Neural progenitor cell (in vitro differentiated cells): ENCODE results near the gene ATP13A3. TPM values are rescaled to one million over a fixed set of nuclear protein-coding genes. Genes with fewer than 3 reads are reported as not detected.

ENCODE experiments used
- DNase-seq: peaks from one replicate; pipeline ENCODE4 v3.0.0-alpha.2; 2016; ENCODE audit warnings: low spot score
- H2AFZ ChIP-seq: fragments of 200-600 bp; sonication (generic); replicated peaks from 2 replicates; pipeline ENCODE4 v1.6.1; 2016; ENCODE audit warnings: antibody characterized with exemption
- H3F3A ChIP-seq: fragments of 200-600 bp; sonication (generic); 2 replicates; pipeline ENCODE4 v1.6.1; 2016; ENCODE audit warnings: antibody characterized with exemption, low read depth
- H3K27ac ChIP-seq: fragments of 200-600 bp; sonication (generic); 2 replicates; pipeline ENCODE4 v1.5.1; 2016; ENCODE audit warnings: mild to moderate bottlenecking
- H3K27me3 ChIP-seq: fragments of 200-600 bp; sonication (generic); 2 replicates; pipeline ENCODE4 v1.6.1; 2016; ENCODE audit warnings: mild to moderate bottlenecking, moderate library complexity
- H3K36me3 ChIP-seq: fragments of 200-600 bp; sonication (generic); 2 replicates; pipeline ENCODE4 v1.5.1; 2016
- H3K4me1 ChIP-seq: fragments of 200-600 bp; sonication (generic); 2 replicates; pipeline ENCODE4 v1.6.1; 2016; ENCODE audit warnings: mixed run types
- H3K4me2 ChIP-seq: fragments of 200-600 bp; sonication (generic); 2 replicates; pipeline ENCODE4 v1.6.1; 2016
- H3K4me3 ChIP-seq: fragments of 200-600 bp; sonication (generic); 2 replicates; pipeline ENCODE4 v1.5.1; 2016
- H3K79me2 ChIP-seq: fragments of 200-600 bp; sonication (generic); 2 replicates; pipeline ENCODE4 v1.6.1; 2016; ENCODE audit warnings: low read depth
- H3K9ac ChIP-seq: fragments of 200-600 bp; sonication (generic); 2 replicates; pipeline ENCODE4 v1.6.1; 2016
- H3K9me3 ChIP-seq: fragments of 200-600 bp; sonication (generic); 2 replicates; pipeline ENCODE4 v1.5.1; 2016; ENCODE audit warnings: low read depth
- H4K20me1 ChIP-seq: fragments of 200-600 bp; sonication (generic); 2 replicates; pipeline ENCODE4 v1.6.1; 2016; ENCODE audit warnings: low read depth
- H3K27ac Mint-ChIP-seq: 3 replicates; pipeline ENCODE4 v1.8.0; 2021; ENCODE audit warnings: mixed read lengths
- H3K27me3 Mint-ChIP-seq: 2 replicates; pipeline ENCODE4 v1.8.0; 2022; ENCODE audit warnings: low read depth, mild to moderate bottlenecking, inconsistent platforms, moderate library complexity, mixed read lengths; ENCODE audit not compliant: insufficient read depth
- H3K36me3 Mint-ChIP-seq: 3 replicates; pipeline ENCODE4 v1.8.0; 2021; ENCODE audit warnings: mixed read lengths
- H3K4me1 Mint-ChIP-seq: 3 replicates; pipeline ENCODE4 v1.8.0; 2021; ENCODE audit warnings: mixed read lengths
- H3K4me3 Mint-ChIP-seq: 3 replicates; pipeline ENCODE4 v1.8.0; 2021; ENCODE audit warnings: mild to moderate bottlenecking, moderate library complexity, mixed read lengths
- H3K9me3 Mint-ChIP-seq: 3 replicates; pipeline ENCODE4 v1.8.0; 2020; ENCODE audit warnings: mixed read lengths
- EZH2 ChIP-seq: fragments of 200-600 bp; sonication (generic); IDR thresholded peaks from 2 replicates; pipeline ENCODE4 v1.6.1; 2017; ENCODE audit warnings: antibody characterized with exemption, mild to moderate bottlenecking, moderate library complexity
- EZH2phosphoT487 ChIP-seq: fragments of 200-600 bp; sonication (generic); IDR thresholded peaks from 2 replicates; pipeline ENCODE4 v1.6.1; 2017; ENCODE audit warnings: antibody characterized with exemption
- total RNA-seq: library from RNA; depleted of rRNA; stranded (reverse); fragments of >200 nt; gene quantifications from 2 replicates; pipeline ENCODE4 v1.2.3, GENCODE V29; 2015; ENCODE audit warnings: low replicate concordance
- TF ChIP-seq, protein P1 (sequence below): fragments of 200-600 bp; sonication (generic); IDR thresholded peaks from 2 replicates; pipeline ENCODE4 v1.5.1; 2017; ENCODE audit warnings: antibody characterized with exemption, mild to moderate bottlenecking

Gene ATP13A3
- total RNA-seq, 1 donor from 2014 or later = 105 TPM

DNA sequence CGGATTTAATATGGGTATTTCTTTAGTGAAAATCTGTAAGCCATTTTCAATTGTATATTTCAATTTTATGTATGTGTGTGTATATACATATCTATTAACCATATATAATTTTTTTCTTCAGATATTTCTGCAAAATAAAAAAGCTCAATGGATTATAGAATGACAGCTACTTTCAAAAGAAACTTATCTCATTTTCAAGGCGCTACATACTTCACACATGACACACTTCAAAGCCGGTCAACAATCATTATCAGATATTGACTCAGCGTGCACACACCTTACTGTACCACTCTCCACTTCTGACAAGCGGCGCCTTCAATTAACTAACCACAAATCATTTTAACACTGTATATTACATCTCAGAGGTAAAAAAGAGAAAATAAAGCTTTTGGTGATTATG, 39.6 kb downstream of the ATP13A3 start:
- Histone ChIP-seq H4K20me1 (no peaks in the 10 kb centered on the region), H3K4me3 (no peak overlapping the region), H3K79me2 (no peaks in the 10 kb centered on the region), H3K4me2 (no peak overlapping the region), H2AFZ (no peak overlapping the region), H3F3A (peaks cover 12% of the 10 kb centered on the region), H3K27ac (no peak overlapping the region), H3K4me1 (no peaks in the 10 kb centered on the region), H3K36me3 (peaks cover 36% of the 10 kb centered on the region), H3K9ac (no peak overlapping the region), H3K9me3 (no peaks in the 10 kb centered on the region), H3K27me3 (no peaks in the 10 kb centered on the region)
- H3K27ac Mint-ChIP-seq = no peak overlapping the region
- TF ChIP-seq, protein P1, sequence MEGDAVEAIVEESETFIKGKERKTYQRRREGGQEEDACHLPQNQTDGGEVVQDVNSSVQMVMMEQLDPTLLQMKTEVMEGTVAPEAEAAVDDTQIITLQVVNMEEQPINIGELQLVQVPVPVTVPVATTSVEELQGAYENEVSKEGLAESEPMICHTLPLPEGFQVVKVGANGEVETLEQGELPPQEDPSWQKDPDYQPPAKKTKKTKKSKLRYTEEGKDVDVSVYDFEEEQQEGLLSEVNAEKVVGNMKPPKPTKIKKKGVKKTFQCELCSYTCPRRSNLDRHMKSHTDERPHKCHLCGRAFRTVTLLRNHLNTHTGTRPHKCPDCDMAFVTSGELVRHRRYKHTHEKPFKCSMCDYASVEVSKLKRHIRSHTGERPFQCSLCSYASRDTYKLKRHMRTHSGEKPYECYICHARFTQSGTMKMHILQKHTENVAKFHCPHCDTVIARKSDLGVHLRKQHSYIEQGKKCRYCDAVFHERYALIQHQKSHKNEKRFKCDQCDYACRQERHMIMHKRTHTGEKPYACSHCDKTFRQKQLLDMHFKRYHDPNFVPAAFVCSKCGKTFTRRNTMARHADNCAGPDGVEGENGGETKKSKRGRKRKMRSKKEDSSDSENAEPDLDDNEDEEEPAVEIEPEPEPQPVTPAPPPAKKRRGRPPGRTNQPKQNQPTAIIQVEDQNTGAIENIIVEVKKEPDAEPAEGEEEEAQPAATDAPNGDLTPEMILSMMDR = no peak
- TF ChIP-seq EZH2phosphoT487 (no peak), EZH2 (no peak)
- no peaks in the 10 kb centered on the region for H3K4me1 Mint-ChIP-seq
- no peak for DNase-seq
- H3K36me3 Mint-ChIP-seq = peaks cover 20% of the 10 kb centered on the region
- no peak overlapping the region for H3K4me3 Mint-ChIP-seq
- no peaks in the 10 kb centered on the region for H3K9me3 Mint-ChIP-seq
- H3K27me3 Mint-ChIP-seq = no peaks in the 10 kb centered on the region

DNA sequence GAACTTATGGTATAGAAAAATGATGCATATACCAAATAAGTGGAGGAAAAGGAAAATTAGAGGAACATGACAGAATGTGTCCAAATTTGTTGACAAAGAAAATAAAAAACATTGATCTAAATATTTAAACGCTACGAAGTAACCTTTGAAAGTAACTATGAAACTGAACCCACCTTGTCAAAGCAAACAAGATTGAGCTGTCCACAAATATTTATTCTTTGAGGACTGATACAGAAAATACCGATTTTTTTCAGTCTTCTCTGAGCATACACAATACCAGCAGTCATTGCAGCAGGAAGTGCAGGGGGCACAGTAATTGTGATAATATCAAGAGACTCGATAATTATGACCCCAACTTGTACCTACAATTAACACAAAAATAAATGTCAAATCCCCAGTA, 40.0 kb downstream of the ATP13A3 start:
- Histone ChIP-seq H3K9me3 (no peaks in the 10 kb centered on the region), H3K9ac (no peak overlapping the region), H3K27ac (no peak overlapping the region), H3K27me3 (no peaks in the 10 kb centered on the region), H3K4me2 (no peak overlapping the region), H3F3A (peaks cover 12% of the 10 kb centered on the region), H3K4me1 (no peaks in the 10 kb centered on the region), H4K20me1 (no peaks in the 10 kb centered on the region), H3K79me2 (no peaks in the 10 kb centered on the region), H3K4me3 (no peak overlapping the region), H3K36me3 (peaks cover 36% of the 10 kb centered on the region), H2AFZ (no peak overlapping the region)
- TF ChIP-seq EZH2phosphoT487 (no peak), EZH2 (no peak)
- TF ChIP-seq, protein P1 = no peak
- Mint-ChIP-seq H3K4me1 (no peaks in the 10 kb centered on the region), H3K27ac (no peak overlapping the region), H3K36me3 (peaks cover 18% of the 10 kb centered on the region), H3K9me3 (no peaks in the 10 kb centered on the region), H3K27me3 (no peaks in the 10 kb centered on the region), H3K4me3 (no peak overlapping the region)
- DNase-seq = no peak

DNA sequence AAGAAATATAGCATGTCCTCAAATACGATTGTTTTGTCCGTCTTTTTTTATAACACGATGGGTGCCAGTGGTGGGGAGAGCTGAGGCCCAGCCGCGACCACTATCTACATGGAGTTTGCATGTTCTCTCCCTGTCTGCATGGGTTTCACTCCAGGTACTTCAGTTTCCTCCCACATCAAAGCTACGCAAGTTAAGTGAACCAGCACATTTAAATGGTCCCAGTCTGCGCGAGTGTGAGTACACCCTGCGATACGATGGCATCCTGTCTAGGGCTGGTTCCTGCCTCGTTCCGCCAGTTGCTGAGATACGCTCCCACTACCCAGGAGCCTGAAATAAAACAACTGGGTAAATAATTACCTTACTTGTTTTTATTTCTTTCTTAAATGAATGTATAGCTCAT, 40.6 kb downstream of the ATP13A3 start:
- no peaks in the 10 kb centered on the region for H3K79me2 ChIP-seq
- no peak overlapping the region for H3K9ac ChIP-seq
- TF ChIP-seq, protein P1 = no peak
- no peak for TF ChIP-seq EZH2
- no peak for TF ChIP-seq EZH2phosphoT487
- no peaks in the 10 kb centered on the region for H3K27me3 ChIP-seq
- H3K9me3 ChIP-seq = no peaks in the 10 kb centered on the region
- H3K4me3 ChIP-seq = no peak overlapping the region
- H4K20me1 ChIP-seq = no peaks in the 10 kb centered on the region
- H3K4me2 ChIP-seq = no peak overlapping the region
- peaks cover 16% of the 10 kb centered on the region for H3K36me3 Mint-ChIP-seq
- H3F3A ChIP-seq = peaks cover 12% of the 10 kb centered on the region
- no peak overlapping the region for H2AFZ ChIP-seq
- H3K9me3 Mint-ChIP-seq = no peaks in the 10 kb centered on the region
- H3K27ac ChIP-seq = no peak overlapping the region
- no peaks in the 10 kb centered on the region for H3K4me1 ChIP-seq
- no peak for DNase-seq
- H3K4me1 Mint-ChIP-seq = no peaks in the 10 kb centered on the region
- H3K27me3 Mint-ChIP-seq = no peaks in the 10 kb centered on the region
- H3K4me3 Mint-ChIP-seq = no peak overlapping the region
- H3K27ac Mint-ChIP-seq = no peak overlapping the region
- peaks cover 36% of the 10 kb centered on the region for H3K36me3 ChIP-seq
